ENCODE measurements around the gene OR10A4. TPM values are rescaled to one million over a fixed set of nuclear protein-coding genes. Genes with fewer than 3 reads are reported as not detected.

Gene OR10A4
- total and polyA plus RNA-seq, 2 donors (not counting 1 experiment from before 2014, with no cell fraction given), result not detected

- Mint-ChIP-seq H3K4me1 (no peaks in the 10 kb centered on the region), H3K27ac (no peak overlapping the region), H3K9me3 (ENCODE audit: insufficient read depth) (no peaks in the 10 kb centered on the region), H3K4me3 (no peak overlapping the region), H3K27me3 (no peaks in the 10 kb centered on the region)
- intact Hi-C loops (cut with micrococcal nuclease), result no loop called here
- H3K9me3 ChIP-seq (ENCODE audit: control extremely low read depth in 1 of 3, control insufficient read depth in 2 of 3, insufficient read depth in 1 of 3, low read length in 2 of 3), result peaks cover 0 to 1% (median 0%) of the 10 kb centered on the region in 3 donors
- H4K20me1 ChIP-seq (ENCODE audit: control insufficient read depth, insufficient read depth, low read length, poor library complexity, severe bottlenecking), result no peaks in the 10 kb centered on the region
- H3K4me3 ChIP-seq (ENCODE audit: control extremely low read depth in 1 of 5, extremely low read depth in 1 of 5, insufficient read depth in 1 of 5, low read depth in 2 of 5, low read length in 4 of 5), result no peak overlapping the region
- no peak overlapping the region for H2AFZ ChIP-seq (ENCODE audit: insufficient read depth, low read depth, low read length, poor library complexity, severe bottlenecking)
- H3K36me3 ChIP-seq (replicated peaks in 1 of 2; ENCODE audit: control extremely low read depth in 1 of 2, control insufficient read depth in 1 of 2, extremely low read depth in 1 of 2, insufficient read depth in 2 of 2, low read length in 1 of 2), result no peaks in the 10 kb centered on the region
- no peaks in the 10 kb centered on the region for H3K4me1 ChIP-seq (ENCODE audit: control insufficient read depth in 2 of 2, insufficient read depth in 2 of 2, low read length in 2 of 2)
- no peak for TF ChIP-seq CTCF (IDR thresholded peaks at IDR 0.05)
- no peak for TF ChIP-seq EZH2 (IDR thresholded peaks at IDR 0.05; ENCODE audit: borderline replicate concordance, insufficient read depth, low read depth, low read length, poor library complexity, severe bottlenecking)
- H3K79me2 ChIP-seq (ENCODE audit: control insufficient read depth, insufficient read depth, low read length), result no peaks in the 10 kb centered on the region
- no peak overlapping the region for H3K4me2 ChIP-seq (replicated peaks; ENCODE audit: low read depth, low read length, poor library complexity, severe bottlenecking)
- POLR2A ChIA-PET, result no interaction called here
- DNase-seq, result no peak
- CTCF ChIA-PET, result no interaction called here
- no CpG with 5 or more reads among the region's 3 CpGs for WGBS (ENCODE audit: insufficient coverage)
- H3K27ac ChIP-seq (ENCODE audit: low read length in 2 of 2), result no peak overlapping the region
- no peak for ATAC-seq (ENCODE audit: low read depth)
- H3K27me3 ChIP-seq (replicated peaks in 1 of 4; ENCODE audit: control extremely low read depth in 1 of 4, control insufficient read depth in 3 of 4, insufficient read depth in 4 of 4, low read length in 3 of 4), result no peaks in the 10 kb centered on the region
- no peak overlapping the region for H3K9ac ChIP-seq (ENCODE audit: low read length)
Measured at GRCh38 chr11:6911378-6911777, 35.0 kb downstream of the OR10A4 start.

- Histone ChIP-seq H2AFZ (ENCODE audit: insufficient read depth, low read depth, low read length, poor library complexity, severe bottlenecking) (no peak overlapping the region), H4K20me1 (ENCODE audit: control insufficient read depth, insufficient read depth, low read length, poor library complexity, severe bottlenecking) (no peaks in the 10 kb centered on the region), H3K36me3 (replicated peaks in 1 of 2; ENCODE audit: control extremely low read depth in 1 of 2, control insufficient read depth in 1 of 2, extremely low read depth in 1 of 2, insufficient read depth in 2 of 2, low read length in 1 of 2) (no peaks in the 10 kb centered on the region), H3K9me3 (ENCODE audit: control extremely low read depth in 1 of 3, control insufficient read depth in 2 of 3, insufficient read depth in 1 of 3, low read length in 2 of 3) (peaks cover 0 to 1% (median 0%) of the 10 kb centered on the region in 3 donors), H3K79me2 (ENCODE audit: control insufficient read depth, insufficient read depth, low read length) (no peaks in the 10 kb centered on the region), H3K4me1 (ENCODE audit: control insufficient read depth in 2 of 2, insufficient read depth in 2 of 2, low read length in 2 of 2) (no peaks in the 10 kb centered on the region), H3K4me2 (replicated peaks; ENCODE audit: low read depth, low read length, poor library complexity, severe bottlenecking) (no peak overlapping the region), H3K4me3 (ENCODE audit: control extremely low read depth in 1 of 5, extremely low read depth in 1 of 5, insufficient read depth in 1 of 5, low read depth in 2 of 5, low read length in 4 of 5) (no peak overlapping the region), H3K27me3 (replicated peaks in 1 of 4; ENCODE audit: control extremely low read depth in 1 of 4, control insufficient read depth in 3 of 4, insufficient read depth in 4 of 4, low read length in 3 of 4) (no peaks in the 10 kb centered on the region), H3K27ac (ENCODE audit: low read length in 2 of 2) (no peak overlapping the region), H3K9ac (ENCODE audit: low read length) (no peak overlapping the region)
- intact Hi-C loops (cut with micrococcal nuclease), result no loop called here
- ChIA-PET POLR2A (no interaction called here), CTCF (no interaction called here)
- Mint-ChIP-seq H3K9me3 (ENCODE audit: insufficient read depth) (no peaks in the 10 kb centered on the region), H3K27ac (no peak overlapping the region), H3K4me1 (no peaks in the 10 kb centered on the region), H3K27me3 (no peaks in the 10 kb centered on the region), H3K4me3 (no peak overlapping the region)
- ATAC-seq (ENCODE audit: low read depth) (no peak), DNase-seq (no peak)
- TF ChIP-seq CTCF (IDR thresholded peaks at IDR 0.05), result no peak
- no peak for TF ChIP-seq EZH2 (IDR thresholded peaks at IDR 0.05; ENCODE audit: borderline replicate concordance, insufficient read depth, low read depth, low read length, poor library complexity, severe bottlenecking)
- WGBS (ENCODE audit: insufficient coverage), result 100% methylated on average over 1 of the region's 3 CpGs
Measured at GRCh38 chr11:6911948-6912347, 35.5 kb downstream of the OR10A4 start.
